WTC11 (cell line): ENCODE measurements around the gene NPAS3. TPM values are rescaled to one million over a fixed set of nuclear protein-coding genes. Genes with fewer than 3 reads are reported as not detected.

ENCODE experiments used
- ATAC-seq: fragments of 200-7000 bp; cut with Tn5 transposase; 2 replicates; pipeline ENCODE4 v1.10.0; 2021; ENCODE audit warnings: mild to moderate bottlenecking, moderate library complexity
- CTCF ChIA-PET: fragments of 300-600 bp; sonication (Branson Sonifier 250); formaldehyde crosslinking; loops from one replicate; lab custom pipeline; 2021; ENCODE audit warnings: antibody characterized with exemption; lab: Charles Lee
- POLR2A ChIA-PET: fragments of 350-600 bp; sonication (Branson Sonifier 250); formaldehyde crosslinking; loops from one replicate; lab custom pipeline; 2021; ENCODE audit warnings: antibody characterized with exemption; lab: Charles Lee
- DNase-seq: peaks from one replicate; pipeline ENCODE4 v3.0.0; 2021; ENCODE audit warnings: low spot score
- H3K27ac Mint-ChIP-seq: 2 replicates; pipeline ENCODE4 v1.8.0; 2021; ENCODE audit warnings: mixed read lengths
- H3K27me3 Mint-ChIP-seq: 2 replicates; pipeline ENCODE4 v1.8.0; 2021; ENCODE audit warnings: low read depth, mild to moderate bottlenecking, moderate library complexity, mixed read lengths
- H3K36me3 Mint-ChIP-seq: 2 replicates; pipeline ENCODE4 v1.8.0; 2021; ENCODE audit warnings: mixed read lengths
- H3K4me1 Mint-ChIP-seq: 2 replicates; pipeline ENCODE4 v1.8.0; 2022; ENCODE audit warnings: mixed read lengths
- H3K4me3 Mint-ChIP-seq: 2 replicates; pipeline ENCODE4 v1.8.0; 2021; ENCODE audit warnings: mild to moderate bottlenecking, moderate library complexity, mixed read lengths
- H3K9me3 Mint-ChIP-seq: 2 replicates; pipeline ENCODE4 v1.8.0; 2021; ENCODE audit warnings: mixed read lengths
- FOXK1 ChIP-seq: sonication (generic); formaldehyde crosslinking; IDR thresholded peaks from 2 replicates; pipeline ENCODE4 v1.8.0; 2022; ENCODE audit warnings: mild to moderate bottlenecking, moderate library complexity, missing genetic modification reagents
- GABPB1 ChIP-seq: sonication (generic); formaldehyde crosslinking; IDR thresholded peaks from 2 replicates; pipeline ENCODE4 v1.8.1; 2023; ENCODE audit warnings: mild to moderate bottlenecking, missing genetic modification reagents
- GRHL2 ChIP-seq: fragments of 250-450 bp; sonication (Bioruptor Pico); IDR thresholded peaks from 2 replicates; pipeline ENCODE4 v1.8.0; 2022; ENCODE audit warnings: mild to moderate bottlenecking, moderate library complexity; ENCODE audit not compliant: insufficient replicate concordance, severe bottlenecking
- NR1H2 ChIP-seq: sonication (generic); formaldehyde crosslinking; IDR thresholded peaks from 2 replicates; pipeline ENCODE4 v1.9.0; 2021; ENCODE audit warnings: mild to moderate bottlenecking, moderate library complexity, missing genetic modification reagents
- PRRX2 ChIP-seq: fragments of 250-450 bp; sonication (Bioruptor Pico); IDR thresholded peaks from 2 replicates; pipeline ENCODE4 v1.8.0; 2021; ENCODE audit warnings: mild to moderate bottlenecking
- RELA ChIP-seq: sonication (generic); formaldehyde crosslinking; IDR thresholded peaks from 2 replicates; pipeline ENCODE4 v1.8.1; 2022; ENCODE audit warnings: missing genetic modification reagents, mild to moderate bottlenecking, borderline replicate concordance
- ZNF423 ChIP-seq: fragments of 250-450 bp; sonication (Bioruptor Pico); IDR thresholded peaks from 2 replicates; pipeline ENCODE4 v2.1.2; 2022; ENCODE audit warnings: mild to moderate bottlenecking, moderate library complexity
- total RNA-seq: library from RNA; stranded (reverse); gene quantifications from 3 replicates; pipeline ENCODE4 v1.2.3, GENCODE V29; 2021
- TF ChIP-seq, protein P1 (sequence below): sonication (generic); formaldehyde crosslinking; IDR thresholded peaks from 2 replicates; pipeline ENCODE4 v1.8.1; 2023; ENCODE audit warnings: mild to moderate bottlenecking, missing genetic modification reagents, moderate library complexity
- TF ChIP-seq, protein P2 (sequence below): sonication (generic); formaldehyde crosslinking; IDR thresholded peaks from 2 replicates; pipeline ENCODE4 v1.8.0; 2022; ENCODE audit warnings: mild to moderate bottlenecking, missing genetic modification reagents
- TF ChIP-seq, protein P3 (sequence below): sonication (generic); formaldehyde crosslinking; IDR thresholded peaks from 2 replicates; pipeline ENCODE4 v1.8.1; 2023; ENCODE audit warnings: mild to moderate bottlenecking, missing genetic modification reagents, moderate library complexity
- TF ChIP-seq, protein P4 (sequence below): sonication (generic); formaldehyde crosslinking; IDR thresholded peaks from 2 replicates; pipeline ENCODE4 v1.8.1; 2023; ENCODE audit warnings: mild to moderate bottlenecking, missing genetic modification reagents
- TF ChIP-seq, protein P5 (sequence below): fragments of 250-450 bp; sonication (Bioruptor Pico); IDR thresholded peaks from 2 replicates; pipeline ENCODE4 v1.9.0; 2021; ENCODE audit warnings: mild to moderate bottlenecking
- TF ChIP-seq, protein P6 (sequence below): sonication (generic); formaldehyde crosslinking; IDR thresholded peaks from 2 replicates; pipeline ENCODE4 v1.8.1; 2022; ENCODE audit warnings: missing genetic modification reagents, borderline replicate concordance

The NPAS3 gene
- total RNA-seq, 1 experiment from 2014 or later: 3.2 TPM

DNA sequence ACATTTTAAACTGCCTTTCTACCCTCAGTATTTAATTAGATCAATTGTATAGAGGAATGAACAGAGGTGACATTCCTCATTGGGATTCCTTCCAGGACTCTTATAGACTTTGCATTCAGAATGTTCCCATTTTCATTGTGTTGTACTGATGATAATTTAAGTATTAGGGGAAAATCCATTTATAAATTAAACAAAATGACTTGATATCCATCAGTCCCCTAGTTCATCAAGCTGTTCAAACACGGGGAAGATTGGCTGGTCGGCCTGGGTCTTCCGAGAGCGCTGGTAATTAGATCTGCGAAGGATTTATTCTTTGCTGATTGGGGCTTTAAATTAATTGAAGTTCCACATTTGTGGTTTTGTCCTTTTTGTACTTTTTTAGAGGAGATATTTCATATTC is 738.2 kb downstream of the NPAS3 start:
- H3K4me3 Mint-ChIP-seq: no peak overlapping the region
- H3K27me3 Mint-ChIP-seq: no peaks in the 10 kb centered on the region
- no peaks in the 10 kb centered on the region for H3K36me3 Mint-ChIP-seq
- H3K9me3 Mint-ChIP-seq: no peaks in the 10 kb centered on the region
- TF ChIP-seq GABPB1 (no peak), ZNF423 (CRISPR knock-in tag) (no peak), GRHL2 (CRISPR knock-in tag) (no peak), NR1H2 (no peak), RELA (CRISPR knock-in tag) (no peak)
- TF ChIP-seq, protein P1, sequence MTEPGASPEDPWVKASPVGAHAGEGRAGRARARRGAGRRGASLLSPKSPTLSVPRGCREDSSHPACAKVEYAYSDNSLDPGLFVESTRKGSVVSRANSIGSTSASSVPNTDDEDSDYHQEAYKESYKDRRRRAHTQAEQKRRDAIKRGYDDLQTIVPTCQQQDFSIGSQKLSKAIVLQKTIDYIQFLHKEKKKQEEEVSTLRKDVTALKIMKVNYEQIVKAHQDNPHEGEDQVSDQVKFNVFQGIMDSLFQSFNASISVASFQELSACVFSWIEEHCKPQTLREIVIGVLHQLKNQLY (CRISPR knock-in tag): no peak
- TF ChIP-seq, protein P2, sequence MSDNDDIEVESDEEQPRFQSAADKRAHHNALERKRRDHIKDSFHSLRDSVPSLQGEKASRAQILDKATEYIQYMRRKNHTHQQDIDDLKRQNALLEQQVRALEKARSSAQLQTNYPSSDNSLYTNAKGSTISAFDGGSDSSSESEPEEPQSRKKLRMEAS (CRISPR knock-in tag): no peak
- TF ChIP-seq, protein P3, sequence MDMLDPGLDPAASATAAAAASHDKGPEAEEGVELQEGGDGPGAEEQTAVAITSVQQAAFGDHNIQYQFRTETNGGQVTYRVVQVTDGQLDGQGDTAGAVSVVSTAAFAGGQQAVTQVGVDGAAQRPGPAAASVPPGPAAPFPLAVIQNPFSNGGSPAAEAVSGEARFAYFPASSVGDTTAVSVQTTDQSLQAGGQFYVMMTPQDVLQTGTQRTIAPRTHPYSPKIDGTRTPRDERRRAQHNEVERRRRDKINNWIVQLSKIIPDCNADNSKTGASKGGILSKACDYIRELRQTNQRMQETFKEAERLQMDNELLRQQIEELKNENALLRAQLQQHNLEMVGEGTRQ: no peak
- TF ChIP-seq, protein P4, sequence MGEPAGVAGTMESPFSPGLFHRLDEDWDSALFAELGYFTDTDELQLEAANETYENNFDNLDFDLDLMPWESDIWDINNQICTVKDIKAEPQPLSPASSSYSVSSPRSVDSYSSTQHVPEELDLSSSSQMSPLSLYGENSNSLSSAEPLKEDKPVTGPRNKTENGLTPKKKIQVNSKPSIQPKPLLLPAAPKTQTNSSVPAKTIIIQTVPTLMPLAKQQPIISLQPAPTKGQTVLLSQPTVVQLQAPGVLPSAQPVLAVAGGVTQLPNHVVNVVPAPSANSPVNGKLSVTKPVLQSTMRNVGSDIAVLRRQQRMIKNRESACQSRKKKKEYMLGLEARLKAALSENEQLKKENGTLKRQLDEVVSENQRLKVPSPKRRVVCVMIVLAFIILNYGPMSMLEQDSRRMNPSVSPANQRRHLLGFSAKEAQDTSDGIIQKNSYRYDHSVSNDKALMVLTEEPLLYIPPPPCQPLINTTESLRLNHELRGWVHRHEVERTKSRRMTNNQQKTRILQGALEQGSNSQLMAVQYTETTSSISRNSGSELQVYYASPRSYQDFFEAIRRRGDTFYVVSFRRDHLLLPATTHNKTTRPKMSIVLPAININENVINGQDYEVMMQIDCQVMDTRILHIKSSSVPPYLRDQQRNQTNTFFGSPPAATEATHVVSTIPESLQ (CRISPR knock-in tag): no peak
- POLR2A ChIA-PET: no interaction called here
- no peak for DNase-seq
- no peak for ATAC-seq
- H3K4me1 Mint-ChIP-seq: peaks cover 30% of the 10 kb centered on the region
- CTCF ChIA-PET: interaction anchor here (1.0 to 2.0 kb wide), 4 partner anchors 9 to 138 kb away, joined by 3 to 10 read pairs (median 4); no protein-coding TSS in a partner anchor
- H3K27ac Mint-ChIP-seq: no peak overlapping the region

DNA sequence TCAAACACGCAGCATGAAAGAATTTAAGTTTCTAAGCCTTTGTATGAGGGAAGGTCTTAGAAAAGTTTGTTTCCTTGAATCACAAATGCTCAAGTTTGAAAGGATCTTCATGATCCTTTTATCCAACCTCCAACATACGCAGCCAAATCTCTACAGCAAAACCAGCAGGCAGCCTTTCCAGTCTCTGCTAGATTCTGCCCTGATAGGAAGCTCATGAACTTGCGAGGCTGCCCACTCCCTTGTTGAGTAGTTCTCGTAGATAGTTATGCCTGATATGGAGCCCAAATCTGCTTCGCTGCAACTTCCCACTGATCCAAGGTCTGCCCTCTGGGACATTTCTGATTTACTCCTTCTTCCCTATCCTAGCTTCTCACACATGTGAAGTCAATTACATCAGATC is 739.3 kb downstream of the NPAS3 start:
- peaks cover 31% of the 10 kb centered on the region for H3K4me1 Mint-ChIP-seq
- H3K27ac Mint-ChIP-seq: no peak overlapping the region
- CTCF ChIA-PET: no interaction called here
- H3K27me3 Mint-ChIP-seq: no peaks in the 10 kb centered on the region
- H3K4me3 Mint-ChIP-seq: no peak overlapping the region
- H3K36me3 Mint-ChIP-seq: no peaks in the 10 kb centered on the region
- no peak for TF ChIP-seq FOXK1 (CRISPR knock-in tag)
- TF ChIP-seq, protein P5, sequence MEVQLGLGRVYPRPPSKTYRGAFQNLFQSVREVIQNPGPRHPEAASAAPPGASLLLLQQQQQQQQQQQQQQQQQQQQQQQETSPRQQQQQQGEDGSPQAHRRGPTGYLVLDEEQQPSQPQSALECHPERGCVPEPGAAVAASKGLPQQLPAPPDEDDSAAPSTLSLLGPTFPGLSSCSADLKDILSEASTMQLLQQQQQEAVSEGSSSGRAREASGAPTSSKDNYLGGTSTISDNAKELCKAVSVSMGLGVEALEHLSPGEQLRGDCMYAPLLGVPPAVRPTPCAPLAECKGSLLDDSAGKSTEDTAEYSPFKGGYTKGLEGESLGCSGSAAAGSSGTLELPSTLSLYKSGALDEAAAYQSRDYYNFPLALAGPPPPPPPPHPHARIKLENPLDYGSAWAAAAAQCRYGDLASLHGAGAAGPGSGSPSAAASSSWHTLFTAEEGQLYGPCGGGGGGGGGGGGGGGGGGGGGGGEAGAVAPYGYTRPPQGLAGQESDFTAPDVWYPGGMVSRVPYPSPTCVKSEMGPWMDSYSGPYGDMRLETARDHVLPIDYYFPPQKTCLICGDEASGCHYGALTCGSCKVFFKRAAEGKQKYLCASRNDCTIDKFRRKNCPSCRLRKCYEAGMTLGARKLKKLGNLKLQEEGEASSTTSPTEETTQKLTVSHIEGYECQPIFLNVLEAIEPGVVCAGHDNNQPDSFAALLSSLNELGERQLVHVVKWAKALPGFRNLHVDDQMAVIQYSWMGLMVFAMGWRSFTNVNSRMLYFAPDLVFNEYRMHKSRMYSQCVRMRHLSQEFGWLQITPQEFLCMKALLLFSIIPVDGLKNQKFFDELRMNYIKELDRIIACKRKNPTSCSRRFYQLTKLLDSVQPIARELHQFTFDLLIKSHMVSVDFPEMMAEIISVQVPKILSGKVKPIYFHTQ (CRISPR knock-in tag): no peak
- TF ChIP-seq, protein P6, sequence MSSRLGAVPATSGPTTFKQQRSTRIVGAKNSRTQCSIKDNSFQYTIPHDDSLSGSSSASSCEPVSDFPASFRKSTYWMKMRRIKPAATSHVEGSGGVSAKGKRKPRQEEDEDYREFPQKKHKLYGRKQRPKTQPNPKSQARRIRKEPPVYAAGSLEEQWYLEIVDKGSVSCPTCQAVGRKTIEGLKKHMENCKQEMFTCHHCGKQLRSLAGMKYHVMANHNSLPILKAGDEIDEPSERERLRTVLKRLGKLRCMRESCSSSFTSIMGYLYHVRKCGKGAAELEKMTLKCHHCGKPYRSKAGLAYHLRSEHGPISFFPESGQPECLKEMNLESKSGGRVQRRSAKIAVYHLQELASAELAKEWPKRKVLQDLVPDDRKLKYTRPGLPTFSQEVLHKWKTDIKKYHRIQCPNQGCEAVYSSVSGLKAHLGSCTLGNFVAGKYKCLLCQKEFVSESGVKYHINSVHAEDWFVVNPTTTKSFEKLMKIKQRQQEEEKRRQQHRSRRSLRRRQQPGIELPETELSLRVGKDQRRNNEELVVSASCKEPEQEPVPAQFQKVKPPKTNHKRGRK: no peak
- TF ChIP-seq PRRX2 (CRISPR knock-in tag): no peak
- TF ChIP-seq, protein P3: no peak
- TF ChIP-seq, all 79 proteins: peak for 0
- DNase-seq (no peak), ATAC-seq (no peak)
- no peaks in the 10 kb centered on the region for H3K9me3 Mint-ChIP-seq
- POLR2A ChIA-PET: no interaction called here
